ENCODE measurements around the gene CAMK2N1. TPM values are rescaled to one million over a fixed set of nuclear protein-coding genes. Genes with fewer than 3 reads are reported as not detected.
A peak's percentile ranks its signal among the peaks of the same experiment; 100 is the strongest.

Gene CAMK2N1
- total RNA-seq, 2 donors from 2014 or later: 133 to 182 TPM

DNA sequence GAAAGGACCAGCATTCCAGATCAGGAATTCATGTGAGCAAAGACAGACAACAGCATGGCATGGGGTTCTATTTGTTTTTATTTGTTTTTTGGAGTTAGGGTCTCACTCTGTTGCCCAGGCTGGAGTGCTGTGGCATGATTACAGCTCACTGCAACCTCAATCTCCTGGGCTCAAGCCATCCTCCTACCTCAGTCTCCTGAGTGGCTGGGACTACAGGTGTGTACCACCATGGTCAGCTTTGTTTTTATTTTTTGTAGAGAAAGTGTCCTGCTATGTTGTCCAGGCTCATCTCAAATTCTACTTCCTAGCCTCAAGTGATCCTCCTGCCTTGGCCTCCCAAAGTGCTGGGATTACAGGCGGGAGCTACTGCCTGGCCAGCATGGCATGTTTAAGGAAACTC, 9.7 kb upstream of the CAMK2N1 start:
- DNase-seq: no peak
- no peak overlapping the region for H3K4me3 ChIP-seq
- intact Hi-C loops (cut with DNase I): loop anchor here (5.0 kb wide), 1 partner anchor 573 kb away; the partner anchor contains the start of gene PLA2G2E

DNA sequence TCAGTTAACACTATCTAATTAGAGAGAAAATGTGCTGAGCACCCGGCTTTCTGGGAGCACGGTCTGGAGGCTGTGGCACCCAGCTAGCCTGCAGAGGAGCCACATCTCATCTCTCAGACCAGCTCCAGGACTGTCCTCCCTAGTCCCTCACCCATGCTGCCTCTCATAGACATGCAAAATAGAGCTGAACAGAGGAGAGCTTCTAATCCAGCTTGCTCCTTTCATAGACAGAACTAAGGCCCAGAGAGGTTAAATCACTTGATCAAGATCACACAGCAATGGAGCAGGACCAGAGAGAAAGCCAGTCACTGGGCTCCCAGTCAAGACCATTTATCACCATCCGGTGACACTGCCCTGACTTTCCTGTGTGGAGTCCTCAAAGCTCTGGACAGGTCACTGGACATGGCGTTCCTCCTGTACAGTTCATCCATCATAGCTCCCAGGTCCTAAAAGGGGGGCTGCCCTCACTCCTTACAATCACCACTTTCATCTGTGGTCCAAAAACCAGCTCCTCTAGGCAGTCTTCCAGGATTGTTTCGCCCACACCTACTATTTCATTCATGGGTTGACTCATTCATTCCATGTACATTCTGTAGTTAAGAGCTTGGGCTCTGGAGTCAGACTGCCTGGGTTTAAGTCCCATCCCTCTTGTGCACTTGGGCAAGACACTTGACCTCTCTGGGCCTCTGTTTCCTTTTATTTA, 8.8 kb upstream of the CAMK2N1 start:
- no peaks in the 10 kb centered on the region for H3K4me1 ChIP-seq
- intact Hi-C loops (cut with DNase I): loop anchor here (5.0 kb wide), 4 partner anchors 117 to 572 kb away; partner anchors contain the start of gene PLA2G2E
- no peak overlapping the region for H3K27ac ChIP-seq
- no peaks in the 10 kb centered on the region for H3K9me3 ChIP-seq
- H3K36me3 ChIP-seq: no peaks in the 10 kb centered on the region
- H3K9ac ChIP-seq (ENCODE audit: low read depth in 2 of 2, low read length in 2 of 2): no peak overlapping the region
- H3K27me3 ChIP-seq: no peaks in the 10 kb centered on the region
- TF ChIP-seq, protein P1, sequence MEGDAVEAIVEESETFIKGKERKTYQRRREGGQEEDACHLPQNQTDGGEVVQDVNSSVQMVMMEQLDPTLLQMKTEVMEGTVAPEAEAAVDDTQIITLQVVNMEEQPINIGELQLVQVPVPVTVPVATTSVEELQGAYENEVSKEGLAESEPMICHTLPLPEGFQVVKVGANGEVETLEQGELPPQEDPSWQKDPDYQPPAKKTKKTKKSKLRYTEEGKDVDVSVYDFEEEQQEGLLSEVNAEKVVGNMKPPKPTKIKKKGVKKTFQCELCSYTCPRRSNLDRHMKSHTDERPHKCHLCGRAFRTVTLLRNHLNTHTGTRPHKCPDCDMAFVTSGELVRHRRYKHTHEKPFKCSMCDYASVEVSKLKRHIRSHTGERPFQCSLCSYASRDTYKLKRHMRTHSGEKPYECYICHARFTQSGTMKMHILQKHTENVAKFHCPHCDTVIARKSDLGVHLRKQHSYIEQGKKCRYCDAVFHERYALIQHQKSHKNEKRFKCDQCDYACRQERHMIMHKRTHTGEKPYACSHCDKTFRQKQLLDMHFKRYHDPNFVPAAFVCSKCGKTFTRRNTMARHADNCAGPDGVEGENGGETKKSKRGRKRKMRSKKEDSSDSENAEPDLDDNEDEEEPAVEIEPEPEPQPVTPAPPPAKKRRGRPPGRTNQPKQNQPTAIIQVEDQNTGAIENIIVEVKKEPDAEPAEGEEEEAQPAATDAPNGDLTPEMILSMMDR (IDR thresholded peaks at IDR 0.05): no peak
- no peak overlapping the region for H3K4me3 ChIP-seq
- DNase-seq: no peak

More for the DNA sequence above, 9.7 kb upstream of the CAMK2N1 start:
- Histone ChIP-seq H3K36me3 (peaks cover 3% of the 10 kb centered on the region), H3K27ac (no peak overlapping the region), H3K9ac (ENCODE audit: low read depth in 2 of 2, low read length in 2 of 2) (no peak overlapping the region), H3K27me3 (no peaks in the 10 kb centered on the region), H3K9me3 (no peaks in the 10 kb centered on the region), H3K4me1 (no peaks in the 10 kb centered on the region)
- TF ChIP-seq, protein P1 (IDR thresholded peaks at IDR 0.05): no peak

DNA sequence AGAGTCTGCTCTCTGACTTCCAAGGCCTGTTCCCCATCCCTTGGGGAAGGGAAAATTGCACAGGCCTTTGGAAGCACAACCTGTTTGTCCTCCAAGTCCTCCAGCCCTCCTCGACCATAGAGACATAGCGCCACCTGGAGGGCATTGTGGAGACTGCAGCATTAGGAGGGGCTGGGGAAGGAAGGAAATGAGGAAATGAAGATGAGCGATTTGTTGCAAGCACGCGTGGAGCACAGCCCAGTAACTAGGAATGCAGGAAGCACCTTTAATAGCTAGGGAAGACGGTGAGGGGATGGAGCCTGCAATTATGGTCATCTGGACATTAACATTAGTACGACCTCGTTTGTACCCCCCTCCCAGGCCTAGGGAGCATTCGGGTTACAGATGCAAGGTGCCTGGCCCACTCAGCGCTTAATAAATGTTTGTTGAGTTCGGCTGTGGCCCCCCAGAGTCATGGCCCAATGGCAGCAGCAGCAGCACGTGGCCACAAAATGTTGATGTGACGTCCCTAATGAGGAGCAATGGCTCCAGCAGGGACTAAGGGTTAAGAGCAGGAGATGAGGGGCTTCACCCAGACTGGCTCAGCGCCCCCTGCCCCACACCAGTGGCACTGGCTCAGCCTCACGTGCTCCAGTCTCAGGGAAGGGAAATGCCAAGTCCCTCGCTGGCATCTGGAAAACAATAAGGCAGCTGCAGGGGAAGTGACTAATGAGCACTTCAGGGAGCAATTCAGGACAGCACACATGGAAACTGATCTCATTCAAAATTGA, 8.0 kb upstream of the CAMK2N1 start:
- H3K27ac ChIP-seq: no peak overlapping the region
- peak overlapping the region in 1 of 2 donors; percentile 35 for H3K9ac ChIP-seq (ENCODE audit: low read depth in 2 of 2, low read length in 2 of 2)
- H3K4me1 ChIP-seq: no peaks in the 10 kb centered on the region
- no peaks in the 10 kb centered on the region for H3K27me3 ChIP-seq
- TF ChIP-seq, protein P1 (IDR thresholded peaks at IDR 0.05): peak; percentile 93
- H3K36me3 ChIP-seq: no peaks in the 10 kb centered on the region
- peak; percentile 94 for DNase-seq
- no peaks in the 10 kb centered on the region for H3K9me3 ChIP-seq
- intact Hi-C loops (cut with DNase I): loop anchor here (1.0 to 5.0 kb wide), 4 partner anchors 60 to 282 kb away; no protein-coding TSS in a partner anchor
- no peak overlapping the region for H3K4me3 ChIP-seq

DNA sequence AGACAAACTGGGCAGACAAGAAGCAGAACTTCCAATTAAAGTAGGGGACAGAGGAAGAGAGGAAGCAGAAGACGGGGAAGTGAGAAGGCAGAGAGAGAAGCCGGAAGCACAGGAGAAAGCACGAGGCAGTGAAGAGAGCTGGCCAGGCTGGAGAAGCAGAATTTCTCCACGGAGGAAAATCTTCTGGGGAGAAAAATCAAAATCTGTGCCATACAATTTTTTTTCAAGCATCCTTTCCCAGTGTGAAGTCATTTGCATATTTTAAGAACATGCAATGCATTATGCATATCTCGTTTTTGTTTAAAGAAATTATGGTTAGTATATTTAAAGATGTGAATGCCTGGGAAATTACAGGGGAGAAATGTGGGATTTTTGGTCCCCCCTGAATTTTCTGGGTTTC, 7.3 kb upstream of the CAMK2N1 start:
- DNase-seq: no peak
- no peak overlapping the region for H3K27ac ChIP-seq
- H3K36me3 ChIP-seq: no peaks in the 10 kb centered on the region
- H3K4me1 ChIP-seq: no peaks in the 10 kb centered on the region
- intact Hi-C loops (cut with DNase I): loop anchor here (1.0 to 5.0 kb wide), 4 partner anchors 59 to 281 kb away; no protein-coding TSS in a partner anchor
- H3K9ac ChIP-seq (ENCODE audit: low read depth in 2 of 2, low read length in 2 of 2): no peak overlapping the region
- no peak overlapping the region for H3K4me3 ChIP-seq
- TF ChIP-seq, protein P1 (IDR thresholded peaks at IDR 0.05): no peak
- no peaks in the 10 kb centered on the region for H3K9me3 ChIP-seq
- H3K27me3 ChIP-seq: no peaks in the 10 kb centered on the region

DNA sequence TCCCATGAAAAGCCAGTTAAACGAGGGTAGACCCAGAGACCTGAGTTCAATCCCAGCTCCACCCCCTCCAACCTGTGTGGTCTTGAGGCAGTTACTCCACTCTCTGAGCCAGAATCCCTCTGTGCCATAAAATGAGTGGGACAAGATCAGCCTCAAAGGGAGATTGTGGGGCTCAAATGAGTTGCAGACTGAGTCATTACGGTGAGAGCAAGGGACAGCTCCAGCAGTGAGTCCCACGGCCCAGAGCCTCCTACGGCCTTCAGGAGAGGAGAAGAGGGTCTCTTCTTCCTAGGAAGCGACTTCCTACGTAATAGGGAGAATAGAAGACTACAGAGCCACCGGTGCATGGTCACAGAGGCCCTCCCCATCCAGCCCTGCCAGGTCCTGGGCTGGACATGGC, 6.7 kb upstream of the CAMK2N1 start:
- no peaks in the 10 kb centered on the region for H3K9me3 ChIP-seq
- H3K36me3 ChIP-seq: no peaks in the 10 kb centered on the region
- no peak overlapping the region for H3K27ac ChIP-seq
- DNase-seq: no peak
- H3K27me3 ChIP-seq: no peaks in the 10 kb centered on the region
- H3K9ac ChIP-seq (ENCODE audit: low read depth in 2 of 2, low read length in 2 of 2): no peak overlapping the region
- no peak overlapping the region for H3K4me3 ChIP-seq
- intact Hi-C loops (cut with DNase I): loop anchor here (1.0 to 5.0 kb wide), 4 partner anchors 58 to 280 kb away; no protein-coding TSS in a partner anchor
- no peaks in the 10 kb centered on the region for H3K4me1 ChIP-seq
- TF ChIP-seq, protein P1 (IDR thresholded peaks at IDR 0.05): no peak
